HepG2 (cell line): ENCODE results near the gene RASGRF1. TPM values are rescaled to one million over a fixed set of nuclear protein-coding genes. Genes with fewer than 3 reads are reported as not detected.

Source experiments
- ARHGAP35 ChIP-seq: sonication (generic); formaldehyde crosslinking; IDR thresholded peaks from 2 replicates; pipeline ENCODE4 v1.9.0; 2022; ENCODE audit warnings: mild to moderate bottlenecking, inconsistent platforms, moderate library complexity, missing genetic modification reagents, borderline replicate concordance
- KMT2B ChIP-seq: IDR thresholded peaks from 2 replicates; pipeline ENCODE4 v1.6.1; 2016; ENCODE audit warnings: missing genetic modification reagents, missing compliant biosample characterization
- NCOA5 ChIP-seq: sonication (generic); formaldehyde crosslinking; IDR thresholded peaks from 2 replicates; pipeline ENCODE4 v1.4.0; 2020; ENCODE audit warnings: missing genetic modification reagents
- NR2F6 ChIP-seq, 2 experiments: IDR thresholded peaks; 2 replicates each; pipeline ENCODE4 v1.6.1; 2016; ENCODE audit warnings: antibody characterized with exemption in 1 of 2, mild to moderate bottlenecking in 1 of 2
- SETDB1 ChIP-seq: sonication (generic); formaldehyde crosslinking; IDR thresholded peaks from 2 replicates; pipeline ENCODE4 v1.5.1; 2020; ENCODE audit warnings: missing genetic modification reagents, mild to moderate bottlenecking, borderline replicate concordance
- XRCC5 ChIP-seq: fragments of 200-400 bp; formaldehyde crosslinking; optimal IDR thresholded peaks from 2 replicates; pipeline ENCODE3; 2017; ENCODE audit warnings: mild to moderate bottlenecking, low read length
- ZNF124 ChIP-seq: sonication (generic); formaldehyde crosslinking; IDR thresholded peaks from 2 replicates; pipeline ENCODE4 v1.4.0; 2020; ENCODE audit warnings: missing genetic modification reagents
- ZNF331 ChIP-seq: sonication (generic); formaldehyde crosslinking; IDR thresholded peaks from 2 replicates; pipeline ENCODE4 v1.4.0; 2020; ENCODE audit warnings: missing genetic modification reagents
- ZNF747 ChIP-seq: sonication (generic); formaldehyde crosslinking; IDR thresholded peaks from 2 replicates; pipeline ENCODE4 v1.8.1; 2023; ENCODE audit warnings: missing genetic modification reagents, mild to moderate bottlenecking, borderline replicate concordance
- ZNF768 ChIP-seq: sonication (generic); formaldehyde crosslinking; IDR thresholded peaks from 2 replicates; pipeline ENCODE4 v1.4.0; 2020; ENCODE audit warnings: missing genetic modification reagents
- polyA plus RNA-seq, 8 experiments: library from polyadenylated mRNA; depleted of rRNA in 3 of 8; stranded (reverse) in 7 of 8; unstranded in 1 of 8; fragments of >200 nt; fragmentation: Illumina TruSeq in 4 of 8; extraction: Trizol in 4 of 8; gene quantifications; 2 replicates each; pipeline versions ENCODE4 v1.2.1 to v1.2.3, GENCODE V29; 2011 to 2016; ENCODE audit warnings: low read depth in 4 of 8, missing spikeins in 1 of 8, mixed read lengths in 1 of 8; ENCODE audit not compliant: insufficient read depth in 1 of 8
- total RNA-seq, 5 experiments: library from RNA; depleted of rRNA; stranded (reverse); fragments of >200 nt; fragmentation: Illumina TruSeq; extraction: Trizol; gene quantifications; 2 replicates each; pipeline ENCODE4 v1.2.3, GENCODE V29; 2016; ENCODE audit warnings: low read depth in 1 of 5
- TF ChIP-seq, protein P1 (sequence below): sonication (generic); formaldehyde crosslinking; IDR thresholded peaks from 2 replicates; pipeline ENCODE4 v1.9.0; 2021; ENCODE audit warnings: missing genetic modification reagents, borderline replicate concordance
- TF ChIP-seq, protein P2 (sequence below): sonication (generic); formaldehyde crosslinking; IDR thresholded peaks from 2 replicates; pipeline ENCODE4 v1.4.0; 2020; ENCODE audit warnings: missing genetic modification reagents
- TF ChIP-seq, protein P3 (sequence below): IDR thresholded peaks from 2 replicates; pipeline ENCODE4 v1.6.1; 2012; ENCODE audit warnings: low read depth, low read length, improper control_type of control experiment
- TF ChIP-seq, protein P4 (sequence below): sonication (generic); formaldehyde crosslinking; IDR thresholded peaks from 2 replicates; pipeline ENCODE4 v1.5.0; 2020; ENCODE audit warnings: mild to moderate bottlenecking, missing genetic modification reagents
- TF ChIP-seq, protein P5 (sequence below): IDR thresholded peaks from 2 replicates; pipeline ENCODE4 v1.6.1; 2018; ENCODE audit warnings: missing genetic modification reagents, mild to moderate bottlenecking, missing compliant biosample characterization
- TF ChIP-seq, protein P6 (sequence below): sonication (generic); IDR thresholded peaks from 2 replicates; pipeline ENCODE4 v1.6.1; 2016; ENCODE audit warnings: low read depth, borderline replicate concordance

Gene RASGRF1
- total and polyA plus RNA-seq, 2 of the 13 experiments (the other 11 are each of a cell fraction or from before 2014, with no cell fraction given) = 0.55 to 3.0 TPM

DNA sequence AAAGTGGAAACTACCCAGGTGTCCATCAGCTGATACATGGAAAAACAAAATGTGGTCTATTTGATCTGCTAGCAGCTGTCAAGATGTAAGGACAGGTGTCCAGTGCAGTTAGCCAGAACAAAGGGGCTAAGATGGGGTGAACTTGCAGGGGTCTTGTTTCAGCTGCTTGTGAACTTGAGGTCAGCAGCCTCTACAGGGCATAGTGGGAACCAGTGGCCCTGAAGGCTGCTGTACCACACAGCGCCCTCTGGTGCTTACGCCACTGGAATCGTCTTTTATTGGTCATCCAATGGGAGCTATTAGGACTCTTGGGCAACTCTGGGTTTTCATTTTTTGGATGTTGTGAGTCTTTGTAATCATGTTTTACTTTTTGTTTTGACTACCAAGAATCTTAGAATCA lies 83.5 kb downstream of the RASGRF1 start (continued):
- TF ChIP-seq, protein P1, sequence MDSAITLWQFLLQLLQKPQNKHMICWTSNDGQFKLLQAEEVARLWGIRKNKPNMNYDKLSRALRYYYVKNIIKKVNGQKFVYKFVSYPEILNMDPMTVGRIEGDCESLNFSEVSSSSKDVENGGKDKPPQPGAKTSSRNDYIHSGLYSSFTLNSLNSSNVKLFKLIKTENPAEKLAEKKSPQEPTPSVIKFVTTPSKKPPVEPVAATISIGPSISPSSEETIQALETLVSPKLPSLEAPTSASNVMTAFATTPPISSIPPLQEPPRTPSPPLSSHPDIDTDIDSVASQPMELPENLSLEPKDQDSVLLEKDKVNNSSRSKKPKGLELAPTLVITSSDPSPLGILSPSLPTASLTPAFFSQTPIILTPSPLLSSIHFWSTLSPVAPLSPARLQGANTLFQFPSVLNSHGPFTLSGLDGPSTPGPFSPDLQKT (CRISPR knock-in tag) = no peak
- TF ChIP-seq, protein P2, sequence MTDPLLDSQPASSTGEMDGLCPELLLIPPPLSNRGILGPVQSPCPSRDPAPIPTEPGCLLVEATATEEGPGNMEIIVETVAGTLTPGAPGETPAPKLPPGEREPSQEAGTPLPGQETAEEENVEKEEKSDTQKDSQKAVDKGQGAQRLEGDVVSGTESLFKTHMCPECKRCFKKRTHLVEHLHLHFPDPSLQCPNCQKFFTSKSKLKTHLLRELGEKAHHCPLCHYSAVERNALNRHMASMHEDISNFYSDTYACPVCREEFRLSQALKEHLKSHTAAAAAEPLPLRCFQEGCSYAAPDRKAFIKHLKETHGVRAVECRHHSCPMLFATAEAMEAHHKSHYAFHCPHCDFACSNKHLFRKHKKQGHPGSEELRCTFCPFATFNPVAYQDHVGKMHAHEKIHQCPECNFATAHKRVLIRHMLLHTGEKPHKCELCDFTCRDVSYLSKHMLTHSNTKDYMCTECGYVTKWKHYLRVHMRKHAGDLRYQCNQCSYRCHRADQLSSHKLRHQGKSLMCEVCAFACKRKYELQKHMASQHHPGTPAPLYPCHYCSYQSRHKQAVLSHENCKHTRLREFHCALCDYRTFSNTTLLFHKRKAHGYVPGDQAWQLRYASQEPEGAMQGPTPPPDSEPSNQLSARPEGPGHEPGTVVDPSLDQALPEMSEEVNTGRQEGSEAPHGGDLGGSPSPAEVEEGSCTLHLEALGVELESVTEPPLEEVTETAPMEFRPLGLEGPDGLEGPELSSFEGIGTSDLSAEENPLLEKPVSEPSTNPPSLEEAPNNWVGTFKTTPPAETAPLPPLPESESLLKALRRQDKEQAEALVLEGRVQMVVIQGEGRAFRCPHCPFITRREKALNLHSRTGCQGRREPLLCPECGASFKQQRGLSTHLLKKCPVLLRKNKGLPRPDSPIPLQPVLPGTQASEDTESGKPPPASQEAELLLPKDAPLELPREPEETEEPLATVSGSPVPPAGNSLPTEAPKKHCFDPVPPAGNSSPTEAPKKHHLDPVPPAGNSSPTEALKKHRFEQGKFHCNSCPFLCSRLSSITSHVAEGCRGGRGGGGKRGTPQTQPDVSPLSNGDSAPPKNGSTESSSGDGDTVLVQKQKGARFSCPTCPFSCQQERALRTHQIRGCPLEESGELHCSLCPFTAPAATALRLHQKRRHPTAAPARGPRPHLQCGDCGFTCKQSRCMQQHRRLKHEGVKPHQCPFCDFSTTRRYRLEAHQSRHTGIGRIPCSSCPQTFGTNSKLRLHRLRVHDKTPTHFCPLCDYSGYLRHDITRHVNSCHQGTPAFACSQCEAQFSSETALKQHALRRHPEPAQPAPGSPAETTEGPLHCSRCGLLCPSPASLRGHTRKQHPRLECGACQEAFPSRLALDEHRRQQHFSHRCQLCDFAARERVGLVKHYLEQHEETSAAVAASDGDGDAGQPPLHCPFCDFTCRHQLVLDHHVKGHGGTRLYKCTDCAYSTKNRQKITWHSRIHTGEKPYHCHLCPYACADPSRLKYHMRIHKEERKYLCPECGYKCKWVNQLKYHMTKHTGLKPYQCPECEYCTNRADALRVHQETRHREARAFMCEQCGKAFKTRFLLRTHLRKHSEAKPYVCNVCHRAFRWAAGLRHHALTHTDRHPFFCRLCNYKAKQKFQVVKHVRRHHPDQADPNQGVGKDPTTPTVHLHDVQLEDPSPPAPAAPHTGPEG (CRISPR knock-in tag) = no peak
- peak; percentile 27; the same call in 1 of the 2 replicates for TF ChIP-seq NR2F6 (IDR thresholded peaks at IDR 0.05)
- TF ChIP-seq NR2F6 (CRISPR knock-in tag; IDR thresholded peaks at IDR 0.05) = no peak
- peak; percentile 23; the same call in 1 of the 2 replicates for TF ChIP-seq ZNF331 (CRISPR knock-in tag)
- TF ChIP-seq, protein P3, sequence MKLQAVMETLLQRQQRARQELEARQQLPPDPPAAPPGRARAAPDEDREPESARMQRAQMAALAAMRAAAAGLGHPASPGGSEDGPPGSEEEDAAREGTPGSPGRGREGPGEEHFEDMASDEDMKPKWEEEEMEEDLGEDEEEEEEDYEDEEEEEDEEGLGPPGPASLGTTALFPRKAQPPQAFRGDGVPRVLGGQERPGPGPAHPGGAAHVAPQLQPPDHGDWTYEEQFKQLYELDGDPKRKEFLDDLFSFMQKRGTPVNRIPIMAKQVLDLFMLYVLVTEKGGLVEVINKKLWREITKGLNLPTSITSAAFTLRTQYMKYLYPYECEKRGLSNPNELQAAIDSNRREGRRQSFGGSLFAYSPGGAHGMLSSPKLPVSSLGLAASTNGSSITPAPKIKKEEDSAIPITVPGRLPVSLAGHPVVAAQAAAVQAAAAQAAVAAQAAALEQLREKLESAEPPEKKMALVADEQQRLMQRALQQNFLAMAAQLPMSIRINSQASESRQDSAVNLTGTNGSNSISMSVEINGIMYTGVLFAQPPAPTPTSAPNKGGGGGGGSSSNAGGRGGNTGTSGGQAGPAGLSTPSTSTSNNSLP = peak; percentile 50; the same call in 1 of the 2 replicates
- TF ChIP-seq ZNF747 (CRISPR knock-in tag) = no peak
- no peak for TF ChIP-seq SETDB1 (CRISPR knock-in tag)
- no peak for TF ChIP-seq ARHGAP35 (CRISPR knock-in tag)
- no peak for TF ChIP-seq NCOA5 (CRISPR knock-in tag)
- TF ChIP-seq XRCC5 = peak; percentile 45
- TF ChIP-seq, protein P4, sequence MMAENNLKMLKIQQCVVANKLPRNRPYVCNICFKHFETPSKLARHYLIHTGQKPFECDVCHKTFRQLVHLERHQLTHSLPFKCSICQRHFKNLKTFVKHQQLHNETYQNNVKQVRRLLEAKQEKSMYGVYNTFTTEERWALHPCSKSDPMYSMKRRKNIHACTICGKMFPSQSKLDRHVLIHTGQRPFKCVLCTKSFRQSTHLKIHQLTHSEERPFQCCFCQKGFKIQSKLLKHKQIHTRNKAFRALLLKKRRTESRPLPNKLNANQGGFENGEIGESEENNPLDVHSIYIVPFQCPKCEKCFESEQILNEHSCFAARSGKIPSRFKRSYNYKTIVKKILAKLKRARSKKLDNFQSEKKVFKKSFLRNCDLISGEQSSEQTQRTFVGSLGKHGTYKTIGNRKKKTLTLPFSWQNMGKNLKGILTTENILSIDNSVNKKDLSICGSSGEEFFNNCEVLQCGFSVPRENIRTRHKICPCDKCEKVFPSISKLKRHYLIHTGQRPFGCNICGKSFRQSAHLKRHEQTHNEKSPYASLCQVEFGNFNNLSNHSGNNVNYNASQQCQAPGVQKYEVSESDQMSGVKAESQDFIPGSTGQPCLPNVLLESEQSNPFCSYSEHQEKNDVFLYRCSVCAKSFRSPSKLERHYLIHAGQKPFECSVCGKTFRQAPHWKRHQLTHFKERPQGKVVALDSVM (CRISPR knock-in tag) = 0 out of 2 replicates have a peak, but pooled peaks have one; percentile 26
- TF ChIP-seq, protein P5, sequence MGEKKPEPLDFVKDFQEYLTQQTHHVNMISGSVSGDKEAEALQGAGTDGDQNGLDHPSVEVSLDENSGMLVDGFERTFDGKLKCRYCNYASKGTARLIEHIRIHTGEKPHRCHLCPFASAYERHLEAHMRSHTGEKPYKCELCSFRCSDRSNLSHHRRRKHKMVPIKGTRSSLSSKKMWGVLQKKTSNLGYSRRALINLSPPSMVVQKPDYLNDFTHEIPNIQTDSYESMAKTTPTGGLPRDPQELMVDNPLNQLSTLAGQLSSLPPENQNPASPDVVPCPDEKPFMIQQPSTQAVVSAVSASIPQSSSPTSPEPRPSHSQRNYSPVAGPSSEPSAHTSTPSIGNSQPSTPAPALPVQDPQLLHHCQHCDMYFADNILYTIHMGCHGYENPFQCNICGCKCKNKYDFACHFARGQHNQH (CRISPR knock-in tag) = peak; percentile 29; the same call in 1 of the 2 replicates
- TF ChIP-seq, protein P6, sequence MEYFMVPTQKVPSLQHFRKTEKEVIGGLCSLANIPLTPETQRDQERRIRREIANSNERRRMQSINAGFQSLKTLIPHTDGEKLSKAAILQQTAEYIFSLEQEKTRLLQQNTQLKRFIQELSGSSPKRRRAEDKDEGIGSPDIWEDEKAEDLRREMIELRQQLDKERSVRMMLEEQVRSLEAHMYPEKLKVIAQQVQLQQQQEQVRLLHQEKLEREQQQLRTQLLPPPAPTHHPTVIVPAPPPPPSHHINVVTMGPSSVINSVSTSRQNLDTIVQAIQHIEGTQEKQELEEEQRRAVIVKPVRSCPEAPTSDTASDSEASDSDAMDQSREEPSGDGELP = peak; percentile 11; the same call in 1 of the 2 replicates
- no peak for TF ChIP-seq KMT2B
- 0 out of 2 replicates have a peak, but pooled peaks have one; percentile 53 for TF ChIP-seq ZNF124
- no peak for TF ChIP-seq ZNF768 (CRISPR knock-in tag)
